Cardiac muscle cell (in vitro differentiated cells and primary cell): ENCODE data around the gene PSMA8. TPM values are rescaled to one million over a fixed set of nuclear protein-coding genes. Genes with fewer than 3 reads are reported as not detected.
"Not testable (repeated sequence)": the region's sequence is repeated elsewhere in the genome, so short reads cannot be mapped to it uniquely, and the experiment has no call there.

ENCODE experiments used
- DNase-seq, 2 donors: peaks; one replicate each; pipeline versions ENCODE4 v3.0.0 to v3.0.0-alpha.2; 2010 to 2017; ENCODE audit warnings: low read depth in 1 of 2, low spot score in 1 of 2
- H3K27ac ChIP-seq: fragments of 200-600 bp; sonication (generic); 2 replicates; pipeline ENCODE4 v1.5.1; 2016
- H3K27me3 ChIP-seq: fragments of 200-600 bp; sonication (generic); 2 replicates; pipeline ENCODE4 v1.6.0; 2016; ENCODE audit warnings: control low read depth
- H3K36me3 ChIP-seq: fragments of 200-600 bp; sonication (generic); 2 replicates; pipeline ENCODE4 v1.5.1; 2016; ENCODE audit warnings: control low read depth
- H3K4me1 ChIP-seq: fragments of 200-600 bp; sonication (generic); 2 replicates; pipeline ENCODE4 v1.8.1; 2017; ENCODE audit warnings: low read depth, mild to moderate bottlenecking, mixed run types
- H3K4me3 ChIP-seq: fragments of 200-600 bp; sonication (generic); 2 replicates; pipeline ENCODE4 v1.5.1; 2016; ENCODE audit warnings: mild to moderate bottlenecking
- H3K9me3 ChIP-seq: fragments of 200-600 bp; sonication (generic); 2 replicates; pipeline ENCODE4 v1.5.1; 2017; ENCODE audit warnings: low read depth, mild to moderate bottlenecking, control low read depth
- polyA plus RNA-seq: library from polyadenylated mRNA; unstranded; fragments of >200 nt; fragmentation: Nextera tagmentation; extraction: Ambion mirVana; gene quantifications from 2 replicates; pipeline ENCODE4 v1.2.1, GENCODE V29; 2016
- total RNA-seq: library from RNA; depleted of rRNA; stranded (reverse); fragments of >200 nt; gene quantifications from 2 replicates; pipeline ENCODE4 v1.2.3, GENCODE V29; 2016
- TF ChIP-seq, protein P1 (sequence below): IDR thresholded peaks from 2 replicates; pipeline ENCODE4 v1.5.1; 2012; ENCODE audit warnings: low read depth, mild to moderate bottlenecking, low read length

The PSMA8 gene
- total and polyA plus RNA-seq, 2 experiments from 2014 or later = not detected

DNA sequence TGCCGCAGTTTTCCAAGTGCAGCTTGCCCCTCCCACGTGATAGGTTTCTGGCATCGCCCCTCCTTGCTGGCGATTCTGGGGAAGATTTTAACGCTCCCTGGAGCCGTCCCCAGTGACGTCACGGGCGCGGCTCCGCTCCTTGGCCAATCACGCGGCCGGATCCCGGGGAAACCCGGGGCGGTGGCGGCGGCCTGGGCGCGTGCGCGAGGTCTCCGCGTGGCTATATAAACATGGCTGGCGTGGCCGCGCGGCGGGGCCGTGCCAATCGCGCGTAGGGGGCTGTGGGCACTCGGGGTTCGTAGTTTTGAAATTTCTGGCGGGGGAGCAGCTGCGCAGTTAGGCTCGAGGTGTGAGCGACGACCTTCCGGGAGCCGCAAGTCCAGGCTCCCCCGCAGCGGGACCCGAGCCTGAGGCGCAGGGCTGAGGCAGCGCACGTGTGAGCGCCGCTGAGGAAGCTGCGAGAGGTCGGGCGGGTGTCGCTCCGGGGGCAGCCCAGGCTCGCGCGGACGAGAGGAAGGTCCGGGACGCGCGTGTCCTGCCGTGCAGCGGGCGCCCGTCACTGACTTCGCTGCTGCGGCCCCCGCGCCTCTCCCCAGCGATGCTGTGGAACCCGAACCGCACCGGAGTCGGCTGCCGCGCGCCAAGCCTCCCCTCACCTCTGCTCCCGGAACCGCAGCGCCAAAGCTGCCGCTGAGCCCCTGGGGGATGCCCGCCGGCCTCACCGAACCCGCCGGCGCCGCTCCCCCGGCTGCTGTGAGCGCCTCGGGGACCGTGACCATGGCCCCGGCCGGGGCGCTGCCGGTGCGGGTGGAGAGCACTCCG, 92.8 kb downstream of the PSMA8 start, which contains the start of gene TAF4B:
TSS of gene TAF4B (plus strand) at position 217 of the 822 bp plus-strand sequence. CDS start at position 706, 489 bp downstream.
- TF ChIP-seq, protein P1, sequence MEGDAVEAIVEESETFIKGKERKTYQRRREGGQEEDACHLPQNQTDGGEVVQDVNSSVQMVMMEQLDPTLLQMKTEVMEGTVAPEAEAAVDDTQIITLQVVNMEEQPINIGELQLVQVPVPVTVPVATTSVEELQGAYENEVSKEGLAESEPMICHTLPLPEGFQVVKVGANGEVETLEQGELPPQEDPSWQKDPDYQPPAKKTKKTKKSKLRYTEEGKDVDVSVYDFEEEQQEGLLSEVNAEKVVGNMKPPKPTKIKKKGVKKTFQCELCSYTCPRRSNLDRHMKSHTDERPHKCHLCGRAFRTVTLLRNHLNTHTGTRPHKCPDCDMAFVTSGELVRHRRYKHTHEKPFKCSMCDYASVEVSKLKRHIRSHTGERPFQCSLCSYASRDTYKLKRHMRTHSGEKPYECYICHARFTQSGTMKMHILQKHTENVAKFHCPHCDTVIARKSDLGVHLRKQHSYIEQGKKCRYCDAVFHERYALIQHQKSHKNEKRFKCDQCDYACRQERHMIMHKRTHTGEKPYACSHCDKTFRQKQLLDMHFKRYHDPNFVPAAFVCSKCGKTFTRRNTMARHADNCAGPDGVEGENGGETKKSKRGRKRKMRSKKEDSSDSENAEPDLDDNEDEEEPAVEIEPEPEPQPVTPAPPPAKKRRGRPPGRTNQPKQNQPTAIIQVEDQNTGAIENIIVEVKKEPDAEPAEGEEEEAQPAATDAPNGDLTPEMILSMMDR = no peak
- no peaks in the 10 kb centered on the region for H3K9me3 ChIP-seq

DNA sequence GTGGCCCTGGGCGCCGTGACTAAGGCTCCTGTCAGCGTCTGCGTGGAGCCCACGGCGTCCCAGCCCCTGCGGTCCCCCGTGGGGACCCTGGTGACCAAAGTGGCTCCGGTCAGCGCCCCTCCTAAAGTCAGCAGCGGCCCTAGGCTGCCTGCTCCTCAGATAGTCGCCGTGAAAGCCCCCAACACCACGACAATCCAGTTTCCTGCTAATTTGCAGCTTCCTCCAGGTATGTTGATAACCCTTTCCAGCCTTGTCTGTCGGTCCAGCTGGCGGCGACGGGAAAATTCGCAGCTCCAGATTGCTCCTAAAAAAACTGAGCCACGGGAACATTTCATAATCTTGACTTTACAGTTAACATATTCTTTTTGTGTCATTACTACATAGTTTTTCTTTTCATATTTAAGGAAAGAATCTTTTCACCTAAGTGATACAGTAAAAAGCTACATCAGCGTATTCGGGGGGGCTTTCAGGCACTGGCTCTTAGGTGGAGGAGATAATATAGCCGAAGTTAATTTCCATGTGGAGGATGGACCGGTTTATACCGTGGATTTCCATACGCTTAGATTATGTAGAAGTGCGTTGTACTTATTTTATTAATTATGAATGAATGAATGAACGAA, 93.5 kb downstream of the PSMA8 start:
- H3K27ac ChIP-seq = no peak overlapping the region
- peak in 1 of 2 donors; percentile 14 for DNase-seq

More for the DNA sequence above, 92.8 kb downstream of the PSMA8 start, which contains the start of gene TAF4B:
- no peaks in the 10 kb centered on the region for H3K36me3 ChIP-seq
- no peaks in the 10 kb centered on the region for H3K4me1 ChIP-seq
- DNase-seq = peak; percentile 95 to 97
- peak within 1 kb of the TSS; percentile 65 for H3K4me3 ChIP-seq
- no peaks in the 10 kb centered on the region for H3K27me3 ChIP-seq
- H3K27ac ChIP-seq = no peak within 1 kb of the TSS

DNA sequence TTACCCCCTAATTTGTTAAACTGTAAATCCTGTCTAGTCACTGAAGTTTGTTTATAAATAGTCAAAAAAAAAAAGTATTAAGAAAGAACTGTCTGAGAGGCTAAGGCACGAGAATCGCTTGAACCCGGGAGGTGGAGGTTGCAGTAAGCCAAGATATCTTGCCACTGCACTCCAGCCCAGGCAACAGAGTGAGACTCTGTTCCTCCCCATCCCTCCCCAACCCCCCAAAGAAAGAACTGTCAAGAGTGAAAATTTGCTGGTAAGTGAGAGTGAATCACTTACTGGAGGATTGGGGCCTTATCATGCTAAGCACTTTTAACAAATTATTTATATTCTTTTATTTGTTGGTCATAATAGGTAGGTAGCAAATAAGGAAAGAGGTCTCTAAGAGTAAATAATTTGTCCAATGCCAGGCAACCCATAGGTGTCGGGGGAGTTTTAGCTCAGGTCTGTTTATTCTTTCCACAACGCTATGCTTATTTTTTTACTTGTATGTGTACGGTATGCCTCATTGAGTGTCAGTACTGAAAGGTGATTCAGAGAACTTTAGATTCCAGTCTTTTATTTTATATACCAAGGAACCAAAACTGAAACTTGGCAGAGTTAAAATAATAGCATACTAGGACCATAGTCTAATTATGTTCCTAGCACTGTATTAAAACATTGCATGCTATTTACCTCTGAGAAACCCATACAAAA, 95.0 kb downstream of the PSMA8 start:
- H3K4me1 ChIP-seq = no peaks in the 10 kb centered on the region
- no peaks in the 10 kb centered on the region for H3K36me3 ChIP-seq
- H3K27me3 ChIP-seq = no peaks in the 10 kb centered on the region
- H3K9me3 ChIP-seq = no peaks in the 10 kb centered on the region
- H3K27ac ChIP-seq = no peak overlapping the region
- no peak for DNase-seq
- TF ChIP-seq, protein P1 = no peak
- no peak overlapping the region for H3K4me3 ChIP-seq

More for the DNA sequence above, 93.5 kb downstream of the PSMA8 start:
- H3K27me3 ChIP-seq = no peaks in the 10 kb centered on the region
- no peaks in the 10 kb centered on the region for H3K4me1 ChIP-seq
- TF ChIP-seq, protein P1 = no peak
- H3K36me3 ChIP-seq = no peaks in the 10 kb centered on the region
- peak overlapping the region; percentile 65 for H3K4me3 ChIP-seq
- H3K9me3 ChIP-seq = no peaks in the 10 kb centered on the region

DNA sequence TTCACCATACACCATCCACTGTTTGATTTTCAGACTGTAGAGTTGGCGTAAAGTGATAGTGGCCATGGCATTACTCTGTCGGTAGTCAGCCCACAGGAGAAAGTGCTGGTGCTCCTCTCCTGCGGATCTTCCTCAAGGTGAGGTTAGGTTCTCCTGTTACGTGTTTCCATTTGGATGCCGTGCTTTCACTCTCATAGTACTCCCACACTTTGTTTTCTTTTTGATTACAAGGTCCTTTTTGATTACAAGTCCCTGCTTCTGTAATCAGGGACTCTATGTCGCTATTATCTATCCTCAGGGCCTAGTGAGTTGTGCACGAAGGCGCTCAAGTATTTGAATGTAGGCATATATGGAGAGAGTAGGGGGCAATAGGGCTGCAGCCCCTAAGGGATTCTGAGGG, 96.8 kb downstream of the PSMA8 start:
- DNase-seq = no peak
- H3K27ac ChIP-seq = no peak overlapping the region
- no peaks in the 10 kb centered on the region for H3K27me3 ChIP-seq
- no peaks in the 10 kb centered on the region for H3K9me3 ChIP-seq
- TF ChIP-seq, protein P1 = no peak
- no peaks in the 10 kb centered on the region for H3K36me3 ChIP-seq
- no peaks in the 10 kb centered on the region for H3K4me1 ChIP-seq
- H3K4me3 ChIP-seq = no peak overlapping the region

DNA sequence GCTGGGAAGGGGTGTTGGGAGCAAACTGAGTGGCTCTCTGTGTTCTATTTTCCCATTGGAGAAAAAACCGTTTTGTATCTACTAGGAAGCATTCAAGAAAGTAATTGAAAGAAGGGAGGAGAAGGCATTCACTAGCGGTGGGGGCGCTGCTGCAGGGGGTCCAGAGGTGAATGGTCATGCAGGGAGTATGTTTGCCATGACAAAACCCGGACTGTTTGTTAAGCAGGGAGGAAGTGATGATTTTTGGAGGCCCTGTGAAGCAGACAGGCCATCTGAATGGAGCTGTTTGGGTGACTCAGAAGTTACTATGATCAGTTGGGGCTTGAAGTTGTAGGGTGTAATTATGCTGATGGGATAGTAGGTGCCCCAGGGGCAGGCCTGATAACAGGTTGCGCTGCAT, 99.5 kb downstream of the PSMA8 start:
- TF ChIP-seq, protein P1 = no peak
- Histone ChIP-seq H3K36me3 (no peaks in the 10 kb centered on the region), H3K27ac (no peak overlapping the region), H3K4me3 (no peak overlapping the region), H3K27me3 (no peaks in the 10 kb centered on the region), H3K4me1 (no peaks in the 10 kb centered on the region), H3K9me3 (no peaks in the 10 kb centered on the region)
- no peak for DNase-seq

DNA sequence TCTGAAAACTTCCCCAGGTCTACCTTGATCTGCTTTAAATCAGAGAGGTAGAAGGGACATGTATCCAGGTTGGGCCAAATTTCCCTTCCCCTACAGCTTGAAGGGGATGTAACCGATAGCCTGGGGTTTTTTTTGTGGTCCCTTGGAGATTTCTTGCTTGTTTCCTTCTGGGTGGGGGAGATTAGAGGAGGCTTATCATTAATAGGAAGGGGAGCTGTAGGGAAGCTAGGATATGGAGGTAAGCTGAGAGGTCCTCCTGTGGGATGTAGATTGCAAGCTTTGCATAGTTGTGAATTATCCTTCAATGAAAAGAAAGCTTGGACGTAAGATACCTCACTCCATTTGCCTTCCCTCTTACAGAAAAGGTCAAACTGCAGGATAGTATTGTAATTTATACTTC, 103.7 kb downstream of the PSMA8 start:
- H3K4me1 ChIP-seq, DNase-seq, H3K27ac ChIP-seq, H3K9me3 ChIP-seq, H3K27me3 ChIP-seq, H3K36me3 ChIP-seq, H3K4me3 ChIP-seq: not testable (repeated sequence)

DNA sequence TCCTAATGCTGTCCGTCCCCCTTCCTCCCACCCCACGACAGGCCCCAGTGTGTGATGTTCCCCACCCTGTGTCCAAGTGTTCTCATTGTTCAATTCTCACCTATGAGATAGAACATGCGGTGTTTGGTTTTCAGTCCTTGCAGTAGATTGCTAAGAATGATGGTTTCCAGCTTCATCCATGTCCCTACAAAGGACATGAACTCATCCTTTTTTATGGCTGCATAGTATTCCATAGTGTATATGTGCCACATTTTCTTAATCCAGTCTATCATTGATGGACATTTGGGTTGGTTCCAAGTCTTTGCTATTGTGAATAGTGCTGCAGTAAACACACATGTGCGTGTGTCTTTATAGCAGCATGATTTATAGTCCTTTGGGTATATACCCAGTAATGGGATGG, 105.0 kb downstream of the PSMA8 start:
- not testable (repeated sequence) for H3K4me3 ChIP-seq, H3K36me3 ChIP-seq, H3K27me3 ChIP-seq, H3K9me3 ChIP-seq, H3K27ac ChIP-seq, DNase-seq, H3K4me1 ChIP-seq

DNA sequence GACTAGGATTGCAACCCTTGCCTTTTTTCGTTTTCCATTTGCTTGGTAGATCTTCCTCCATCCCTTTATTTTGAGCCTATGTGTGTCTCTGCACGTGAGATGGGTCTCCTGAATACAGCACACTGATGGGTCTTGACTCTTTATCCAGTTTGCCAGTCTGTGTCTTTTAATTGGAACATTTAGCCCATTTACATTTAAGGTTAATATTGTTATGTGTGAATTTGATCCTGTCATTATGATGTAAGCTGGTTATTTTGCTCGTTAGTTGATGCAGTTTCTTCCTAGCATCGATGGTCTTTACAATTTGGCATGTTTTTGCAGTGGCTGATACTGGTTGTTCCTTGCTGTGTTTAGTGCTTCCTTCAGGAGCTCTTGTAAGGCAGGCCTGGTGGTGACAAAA, 108.7 kb downstream of the PSMA8 start:
- H3K36me3 ChIP-seq, H3K4me1 ChIP-seq, H3K27me3 ChIP-seq, H3K4me3 ChIP-seq, H3K9me3 ChIP-seq, DNase-seq, H3K27ac ChIP-seq: not testable (repeated sequence)
